ENCODE measurements around the gene JDP2. TPM values are rescaled to one million over a fixed set of nuclear protein-coding genes. Genes with fewer than 3 reads are reported as not detected.

The JDP2 gene
- total RNA-seq, 1 experiment from 2014 or later: 5.9 TPM

GRCh38 chr14:75442166-75442565 is 14.3 kb downstream of the JDP2 start:
- intact Hi-C loops (cut with micrococcal nuclease; ENCODE audit: unreplicated experiment): no loop called here
- Histone ChIP-seq H3K9me3 (ENCODE audit: low read depth, low read length, poor library complexity, severe bottlenecking) (no peaks in the 10 kb centered on the region), H3K27ac (ENCODE audit: low read depth, low read length, poor library complexity, severe bottlenecking) (peak overlapping the region; percentile 37), H3K27me3 (replicated peaks; ENCODE audit: insufficient read depth, low read depth, low read length, poor library complexity) (no peaks in the 10 kb centered on the region), H3K36me3 (ENCODE audit: insufficient read depth, low read length, poor library complexity, severe bottlenecking) (peaks cover 6% of the 10 kb centered on the region), H3K4me3 (ENCODE audit: low read depth, low read length, poor library complexity, severe bottlenecking) (no peak overlapping the region), H3K4me1 (ENCODE audit: insufficient read depth, low read length, poor library complexity, severe bottlenecking) (peaks cover 5% of the 10 kb centered on the region)
- POLR2A ChIA-PET (ENCODE audit: low non-redundant PET): no interaction called here
- no peak for DNase-seq (ENCODE audit: low spot score)
- TF ChIP-seq, protein P1, sequence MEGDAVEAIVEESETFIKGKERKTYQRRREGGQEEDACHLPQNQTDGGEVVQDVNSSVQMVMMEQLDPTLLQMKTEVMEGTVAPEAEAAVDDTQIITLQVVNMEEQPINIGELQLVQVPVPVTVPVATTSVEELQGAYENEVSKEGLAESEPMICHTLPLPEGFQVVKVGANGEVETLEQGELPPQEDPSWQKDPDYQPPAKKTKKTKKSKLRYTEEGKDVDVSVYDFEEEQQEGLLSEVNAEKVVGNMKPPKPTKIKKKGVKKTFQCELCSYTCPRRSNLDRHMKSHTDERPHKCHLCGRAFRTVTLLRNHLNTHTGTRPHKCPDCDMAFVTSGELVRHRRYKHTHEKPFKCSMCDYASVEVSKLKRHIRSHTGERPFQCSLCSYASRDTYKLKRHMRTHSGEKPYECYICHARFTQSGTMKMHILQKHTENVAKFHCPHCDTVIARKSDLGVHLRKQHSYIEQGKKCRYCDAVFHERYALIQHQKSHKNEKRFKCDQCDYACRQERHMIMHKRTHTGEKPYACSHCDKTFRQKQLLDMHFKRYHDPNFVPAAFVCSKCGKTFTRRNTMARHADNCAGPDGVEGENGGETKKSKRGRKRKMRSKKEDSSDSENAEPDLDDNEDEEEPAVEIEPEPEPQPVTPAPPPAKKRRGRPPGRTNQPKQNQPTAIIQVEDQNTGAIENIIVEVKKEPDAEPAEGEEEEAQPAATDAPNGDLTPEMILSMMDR (conservative IDR thresholded peaks at IDR 0.05; ENCODE audit: low read depth, low read length): no peak
- no peak for TF ChIP-seq EZH2 (IDR thresholded peaks at IDR 0.05; ENCODE audit: borderline replicate concordance, low read depth, low read length, poor library complexity, severe bottlenecking)
- CTCF ChIA-PET: no interaction called here
- no TSS peak for BruUV-seq (replicated peaks)

- ChIA-PET POLR2A (ENCODE audit: low non-redundant PET) (no interaction called here), CTCF (no interaction called here)
- Histone ChIP-seq H3K27me3 (replicated peaks; ENCODE audit: insufficient read depth, low read depth, low read length, poor library complexity) (no peaks in the 10 kb centered on the region), H3K4me1 (ENCODE audit: insufficient read depth, low read length, poor library complexity, severe bottlenecking) (peaks cover 5% of the 10 kb centered on the region), H3K27ac (ENCODE audit: low read depth, low read length, poor library complexity, severe bottlenecking) (peak overlapping the region; percentile 37), H3K4me3 (ENCODE audit: low read depth, low read length, poor library complexity, severe bottlenecking) (no peak overlapping the region), H3K9me3 (ENCODE audit: low read depth, low read length, poor library complexity, severe bottlenecking) (no peaks in the 10 kb centered on the region), H3K36me3 (ENCODE audit: insufficient read depth, low read length, poor library complexity, severe bottlenecking) (peaks cover 6% of the 10 kb centered on the region)
- no TSS peak for BruUV-seq (replicated peaks)
- DNase-seq (ENCODE audit: low spot score): no peak
- TF ChIP-seq, protein P1 (conservative IDR thresholded peaks at IDR 0.05; ENCODE audit: low read depth, low read length): no peak
- no peak for TF ChIP-seq EZH2 (IDR thresholded peaks at IDR 0.05; ENCODE audit: borderline replicate concordance, low read depth, low read length, poor library complexity, severe bottlenecking)
- intact Hi-C loops (cut with micrococcal nuclease; ENCODE audit: unreplicated experiment): no loop called here
These were observed 14.8 kb downstream of the JDP2 start for GRCh38 chr14:75442642-75443041.

DNA sequence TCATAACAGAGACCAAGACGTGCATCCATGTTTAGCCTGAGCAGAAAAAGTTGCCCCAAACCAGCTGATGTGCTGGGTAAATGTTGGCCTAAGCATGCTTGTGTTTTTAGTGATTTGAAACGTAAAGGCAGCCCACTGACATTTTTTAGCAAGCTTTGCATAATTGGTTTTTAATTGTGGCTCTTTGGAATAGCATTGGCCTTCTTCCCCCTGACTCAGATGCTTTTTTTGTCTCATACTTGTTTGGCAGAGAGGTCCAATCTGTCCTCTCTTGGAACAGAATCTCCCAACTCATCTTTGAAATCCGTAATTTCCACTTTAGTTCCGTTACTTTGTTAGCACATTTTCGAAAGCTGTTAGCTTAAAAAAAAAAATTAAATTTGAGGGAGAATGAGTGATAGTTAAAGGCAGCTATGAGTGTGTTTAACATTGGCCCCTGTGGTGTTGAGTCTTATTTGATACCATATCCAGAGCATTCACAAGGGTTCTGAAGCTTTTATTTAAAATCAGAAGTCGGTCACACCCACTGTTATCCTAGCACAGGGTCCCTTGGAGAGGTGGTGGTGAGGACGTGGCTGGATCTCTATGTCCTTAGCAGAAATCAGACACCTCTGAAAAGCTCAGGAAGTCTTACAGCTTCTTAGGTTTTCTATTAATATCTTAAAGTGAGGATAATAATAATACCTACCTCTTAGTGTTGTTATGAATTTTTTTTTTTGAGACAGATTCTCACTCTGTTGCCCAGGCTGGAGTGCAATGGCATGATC is 15.6 kb downstream of the JDP2 start:
- H3K4me1 ChIP-seq (ENCODE audit: insufficient read depth, low read length, poor library complexity, severe bottlenecking): peaks cover 5% of the 10 kb centered on the region
- intact Hi-C loops (cut with micrococcal nuclease; ENCODE audit: unreplicated experiment): no loop called here
- TF ChIP-seq, protein P1 (conservative IDR thresholded peaks at IDR 0.05; ENCODE audit: low read depth, low read length): no peak
- TF ChIP-seq EZH2 (IDR thresholded peaks at IDR 0.05; ENCODE audit: borderline replicate concordance, low read depth, low read length, poor library complexity, severe bottlenecking): no peak
- BruUV-seq (replicated peaks): no TSS peak
- POLR2A ChIA-PET (ENCODE audit: low non-redundant PET): no interaction called here
- DNase-seq (ENCODE audit: low spot score): no peak
- H3K36me3 ChIP-seq (ENCODE audit: insufficient read depth, low read length, poor library complexity, severe bottlenecking): peaks cover 2% of the 10 kb centered on the region
- H3K27me3 ChIP-seq (replicated peaks; ENCODE audit: insufficient read depth, low read depth, low read length, poor library complexity): no peaks in the 10 kb centered on the region
- CTCF ChIA-PET: no interaction called here
- no peak overlapping the region for H3K4me3 ChIP-seq (ENCODE audit: low read depth, low read length, poor library complexity, severe bottlenecking)
- H3K27ac ChIP-seq (ENCODE audit: low read depth, low read length, poor library complexity, severe bottlenecking): no peak overlapping the region
- H3K9me3 ChIP-seq (ENCODE audit: low read depth, low read length, poor library complexity, severe bottlenecking): no peaks in the 10 kb centered on the region
